Neural progenitor cell (in vitro differentiated cells): ENCODE results near the gene PRRT3. TPM values are rescaled to one million over a fixed set of nuclear protein-coding genes. Genes with fewer than 3 reads are reported as not detected.

Source experiments
- DNase-seq: peaks from one replicate; pipeline ENCODE4 v3.0.0-alpha.2; 2016; ENCODE audit warnings: low spot score
- H2AFZ ChIP-seq: fragments of 200-600 bp; sonication (generic); replicated peaks from 2 replicates; pipeline ENCODE4 v1.6.1; 2016; ENCODE audit warnings: antibody characterized with exemption
- H3F3A ChIP-seq: fragments of 200-600 bp; sonication (generic); 2 replicates; pipeline ENCODE4 v1.6.1; 2016; ENCODE audit warnings: antibody characterized with exemption, low read depth
- H3K27ac ChIP-seq: fragments of 200-600 bp; sonication (generic); 2 replicates; pipeline ENCODE4 v1.5.1; 2016; ENCODE audit warnings: mild to moderate bottlenecking
- H3K27me3 ChIP-seq: fragments of 200-600 bp; sonication (generic); 2 replicates; pipeline ENCODE4 v1.6.1; 2016; ENCODE audit warnings: mild to moderate bottlenecking, moderate library complexity
- H3K36me3 ChIP-seq: fragments of 200-600 bp; sonication (generic); 2 replicates; pipeline ENCODE4 v1.5.1; 2016
- H3K4me1 ChIP-seq: fragments of 200-600 bp; sonication (generic); 2 replicates; pipeline ENCODE4 v1.6.1; 2016; ENCODE audit warnings: mixed run types
- H3K4me2 ChIP-seq: fragments of 200-600 bp; sonication (generic); 2 replicates; pipeline ENCODE4 v1.6.1; 2016
- H3K4me3 ChIP-seq: fragments of 200-600 bp; sonication (generic); 2 replicates; pipeline ENCODE4 v1.5.1; 2016
- H3K79me2 ChIP-seq: fragments of 200-600 bp; sonication (generic); 2 replicates; pipeline ENCODE4 v1.6.1; 2016; ENCODE audit warnings: low read depth
- H3K9ac ChIP-seq: fragments of 200-600 bp; sonication (generic); 2 replicates; pipeline ENCODE4 v1.6.1; 2016
- H3K9me3 ChIP-seq: fragments of 200-600 bp; sonication (generic); 2 replicates; pipeline ENCODE4 v1.5.1; 2016; ENCODE audit warnings: low read depth
- H4K20me1 ChIP-seq: fragments of 200-600 bp; sonication (generic); 2 replicates; pipeline ENCODE4 v1.6.1; 2016; ENCODE audit warnings: low read depth
- H3K27ac Mint-ChIP-seq: 3 replicates; pipeline ENCODE4 v1.8.0; 2021; ENCODE audit warnings: mixed read lengths
- H3K27me3 Mint-ChIP-seq: 2 replicates; pipeline ENCODE4 v1.8.0; 2022; ENCODE audit warnings: low read depth, mild to moderate bottlenecking, inconsistent platforms, moderate library complexity, mixed read lengths; ENCODE audit not compliant: insufficient read depth
- H3K36me3 Mint-ChIP-seq: 3 replicates; pipeline ENCODE4 v1.8.0; 2021; ENCODE audit warnings: mixed read lengths
- H3K4me1 Mint-ChIP-seq: 3 replicates; pipeline ENCODE4 v1.8.0; 2021; ENCODE audit warnings: mixed read lengths
- H3K4me3 Mint-ChIP-seq: 3 replicates; pipeline ENCODE4 v1.8.0; 2021; ENCODE audit warnings: mild to moderate bottlenecking, moderate library complexity, mixed read lengths
- H3K9me3 Mint-ChIP-seq: 3 replicates; pipeline ENCODE4 v1.8.0; 2020; ENCODE audit warnings: mixed read lengths
- EZH2 ChIP-seq: fragments of 200-600 bp; sonication (generic); IDR thresholded peaks from 2 replicates; pipeline ENCODE4 v1.6.1; 2017; ENCODE audit warnings: antibody characterized with exemption, mild to moderate bottlenecking, moderate library complexity
- EZH2phosphoT487 ChIP-seq: fragments of 200-600 bp; sonication (generic); IDR thresholded peaks from 2 replicates; pipeline ENCODE4 v1.6.1; 2017; ENCODE audit warnings: antibody characterized with exemption
- total RNA-seq: library from RNA; depleted of rRNA; stranded (reverse); fragments of >200 nt; gene quantifications from 2 replicates; pipeline ENCODE4 v1.2.3, GENCODE V29; 2015; ENCODE audit warnings: low replicate concordance
- TF ChIP-seq, protein P1 (sequence below): fragments of 200-600 bp; sonication (generic); IDR thresholded peaks from 2 replicates; pipeline ENCODE4 v1.5.1; 2017; ENCODE audit warnings: antibody characterized with exemption, mild to moderate bottlenecking

The PRRT3 gene
- total RNA-seq, 1 donor from 2014 or later, result 2.6 TPM

DNA sequence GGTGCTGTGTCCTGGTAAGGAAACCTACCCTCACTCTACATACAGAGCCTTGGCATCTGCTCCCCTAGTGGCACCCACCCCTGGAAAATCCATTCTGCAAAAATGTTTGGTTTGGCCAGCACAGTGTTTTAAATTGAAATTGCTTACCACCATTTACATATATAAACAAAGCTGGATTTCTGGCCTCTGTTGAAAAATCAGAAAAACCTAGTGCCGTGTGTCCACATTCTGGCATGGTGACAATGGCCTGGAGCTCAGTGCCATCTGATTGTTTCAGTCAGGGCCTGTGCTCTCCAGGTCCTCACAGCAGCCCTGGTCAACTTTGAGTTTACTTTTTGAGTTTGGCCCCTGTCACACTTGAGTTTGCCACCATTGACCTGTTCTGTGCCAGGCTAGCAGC is 38.2 kb downstream of the PRRT3 start:
- Mint-ChIP-seq H3K9me3 (no peaks in the 10 kb centered on the region), H3K36me3 (no peaks in the 10 kb centered on the region), H3K27ac (no peak overlapping the region), H3K4me3 (no peak overlapping the region), H3K4me1 (peaks cover 14% of the 10 kb centered on the region), H3K27me3 (no peaks in the 10 kb centered on the region)
- Histone ChIP-seq H4K20me1 (no peaks in the 10 kb centered on the region), H3K27ac (no peak overlapping the region), H3K4me3 (no peak overlapping the region), H3K79me2 (no peaks in the 10 kb centered on the region), H3F3A (peaks cover 14% of the 10 kb centered on the region), H3K9me3 (no peaks in the 10 kb centered on the region), H3K9ac (no peak overlapping the region), H2AFZ (no peak overlapping the region), H3K27me3 (peaks cover 30% of the 10 kb centered on the region), H3K4me2 (no peak overlapping the region), H3K36me3 (no peaks in the 10 kb centered on the region), H3K4me1 (peaks cover 19% of the 10 kb centered on the region)
- no peak for DNase-seq
- TF ChIP-seq, protein P1, sequence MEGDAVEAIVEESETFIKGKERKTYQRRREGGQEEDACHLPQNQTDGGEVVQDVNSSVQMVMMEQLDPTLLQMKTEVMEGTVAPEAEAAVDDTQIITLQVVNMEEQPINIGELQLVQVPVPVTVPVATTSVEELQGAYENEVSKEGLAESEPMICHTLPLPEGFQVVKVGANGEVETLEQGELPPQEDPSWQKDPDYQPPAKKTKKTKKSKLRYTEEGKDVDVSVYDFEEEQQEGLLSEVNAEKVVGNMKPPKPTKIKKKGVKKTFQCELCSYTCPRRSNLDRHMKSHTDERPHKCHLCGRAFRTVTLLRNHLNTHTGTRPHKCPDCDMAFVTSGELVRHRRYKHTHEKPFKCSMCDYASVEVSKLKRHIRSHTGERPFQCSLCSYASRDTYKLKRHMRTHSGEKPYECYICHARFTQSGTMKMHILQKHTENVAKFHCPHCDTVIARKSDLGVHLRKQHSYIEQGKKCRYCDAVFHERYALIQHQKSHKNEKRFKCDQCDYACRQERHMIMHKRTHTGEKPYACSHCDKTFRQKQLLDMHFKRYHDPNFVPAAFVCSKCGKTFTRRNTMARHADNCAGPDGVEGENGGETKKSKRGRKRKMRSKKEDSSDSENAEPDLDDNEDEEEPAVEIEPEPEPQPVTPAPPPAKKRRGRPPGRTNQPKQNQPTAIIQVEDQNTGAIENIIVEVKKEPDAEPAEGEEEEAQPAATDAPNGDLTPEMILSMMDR, result no peak
- TF ChIP-seq EZH2 (no peak), EZH2phosphoT487 (no peak)

DNA sequence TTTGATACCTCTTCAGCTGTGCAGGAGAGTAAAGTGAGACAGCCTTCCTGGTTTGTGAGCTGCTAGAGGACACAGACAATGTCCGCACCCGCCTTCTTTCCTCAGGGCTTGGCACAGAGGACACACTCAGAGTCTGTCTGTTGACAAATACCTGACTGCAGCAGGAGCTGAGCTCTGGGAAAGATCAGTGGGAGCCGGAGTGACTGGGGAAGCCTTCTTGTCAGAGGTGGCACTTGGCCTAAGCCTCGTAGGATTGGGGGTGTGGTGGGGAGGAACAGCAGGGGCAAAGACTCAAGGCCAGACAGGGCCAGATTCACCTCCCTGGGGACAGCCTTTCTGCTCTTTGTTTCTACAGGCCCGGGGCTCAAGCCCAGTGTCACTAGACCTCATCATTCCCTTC is 38.6 kb downstream of the PRRT3 start:
- H3K27ac ChIP-seq, result no peak overlapping the region
- H3K4me3 ChIP-seq, result no peak overlapping the region
- H3K4me3 Mint-ChIP-seq, result peak overlapping the region; percentile 35
- TF ChIP-seq, protein P1, result no peak
- TF ChIP-seq EZH2, result no peak
- no peak for TF ChIP-seq EZH2phosphoT487
- H3K27me3 Mint-ChIP-seq, result no peaks in the 10 kb centered on the region
- no peak overlapping the region for H2AFZ ChIP-seq
- no peak for DNase-seq
- no peak overlapping the region for H3K4me2 ChIP-seq
- no peaks in the 10 kb centered on the region for H3K9me3 Mint-ChIP-seq
- H3K4me1 ChIP-seq, result peaks cover 19% of the 10 kb centered on the region
- no peaks in the 10 kb centered on the region for H3K9me3 ChIP-seq
- H3K27me3 ChIP-seq, result peaks cover 30% of the 10 kb centered on the region
- H3K36me3 Mint-ChIP-seq, result no peaks in the 10 kb centered on the region
- no peak overlapping the region for H3K9ac ChIP-seq
- H3K36me3 ChIP-seq, result no peaks in the 10 kb centered on the region
- H3K4me1 Mint-ChIP-seq, result peaks cover 14% of the 10 kb centered on the region
- H3F3A ChIP-seq, result peaks cover 14% of the 10 kb centered on the region
- no peaks in the 10 kb centered on the region for H3K79me2 ChIP-seq
- H4K20me1 ChIP-seq, result no peaks in the 10 kb centered on the region
- H3K27ac Mint-ChIP-seq, result no peak overlapping the region

DNA sequence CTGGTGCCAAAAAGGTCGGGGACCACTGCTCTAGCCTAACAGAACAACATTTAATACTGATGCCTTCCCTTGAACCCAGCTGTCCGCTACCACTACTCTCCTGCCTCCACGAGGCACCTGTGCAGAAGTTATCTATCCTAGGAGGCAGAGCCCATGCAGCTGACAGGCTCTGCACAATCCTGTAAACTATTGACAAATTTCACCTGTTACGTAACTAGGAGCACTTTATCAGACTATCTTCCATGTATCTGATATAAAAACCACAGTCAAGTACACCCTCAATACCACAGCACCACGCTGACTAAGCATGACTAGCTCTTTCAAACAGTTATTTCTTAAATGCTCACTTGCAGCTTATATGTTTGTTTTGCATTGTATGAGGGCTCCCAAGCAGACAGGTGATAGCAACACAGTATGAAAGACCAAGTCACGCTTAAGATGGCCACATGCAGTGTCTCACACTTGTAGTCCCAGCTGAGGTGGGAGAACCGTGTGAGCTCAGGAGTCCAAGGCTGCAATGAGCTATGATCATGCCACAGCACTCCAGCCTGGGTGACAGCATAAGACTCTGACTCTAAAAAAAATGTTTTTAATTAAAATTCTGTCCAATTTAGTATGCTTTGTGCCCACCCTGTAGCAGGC is 39.8 kb downstream of the PRRT3 start:
- H3K9me3 Mint-ChIP-seq, result no peaks in the 10 kb centered on the region
- H3K79me2 ChIP-seq, result no peaks in the 10 kb centered on the region
- H3K9me3 ChIP-seq, result no peaks in the 10 kb centered on the region
- no peaks in the 10 kb centered on the region for H4K20me1 ChIP-seq
- peaks cover 30% of the 10 kb centered on the region for H3K27me3 ChIP-seq
- H3K4me2 ChIP-seq, result no peak overlapping the region
- TF ChIP-seq EZH2, result no peak
- TF ChIP-seq EZH2phosphoT487, result no peak
- TF ChIP-seq, protein P1, result no peak
- H3K27ac Mint-ChIP-seq, result no peak overlapping the region
- no peak overlapping the region for H3K4me3 Mint-ChIP-seq
- H3K4me1 ChIP-seq, result peaks cover 19% of the 10 kb centered on the region
- peaks cover 14% of the 10 kb centered on the region for H3K4me1 Mint-ChIP-seq
- no peak overlapping the region for H3K27ac ChIP-seq
- H3K27me3 Mint-ChIP-seq, result peaks cover 5% of the 10 kb centered on the region
- H2AFZ ChIP-seq, result no peak overlapping the region
- H3K36me3 ChIP-seq, result no peaks in the 10 kb centered on the region
- H3K9ac ChIP-seq, result no peak overlapping the region
- DNase-seq, result no peak
- H3F3A ChIP-seq, result peaks cover 14% of the 10 kb centered on the region
- H3K4me3 ChIP-seq, result no peak overlapping the region
- H3K36me3 Mint-ChIP-seq, result no peaks in the 10 kb centered on the region
